HG03571 (cell line): ENCODE data around the gene TRIO.

Experiments used
- ATAC-seq: cut with Tn5 transposase; IDR thresholded peaks from one replicate; pipeline ENCODE4 v1.9.1; 2021; ENCODE audit not compliant: unreplicated experiment

TRIO gene

DNA sequence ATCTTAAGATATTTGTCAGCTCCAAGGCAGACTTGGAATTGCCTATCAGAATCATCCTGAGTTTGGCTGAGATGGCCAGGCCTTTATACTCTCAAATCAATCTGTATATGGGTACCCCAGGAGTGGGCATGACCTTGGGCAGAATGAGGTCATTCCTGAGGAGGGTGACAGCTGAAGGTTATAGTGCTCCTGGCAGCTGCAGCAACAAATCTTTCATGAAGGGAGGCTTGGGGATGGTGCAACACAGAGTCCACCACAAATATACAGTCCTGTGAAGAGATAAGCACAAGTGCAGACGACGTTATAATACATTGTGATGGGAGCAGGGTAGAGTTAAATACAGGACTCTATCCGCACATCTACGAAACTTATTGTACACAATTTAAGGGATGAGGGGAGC, 21.1 kb upstream of the TRIO start:
- ATAC-seq = no peak

DNA sequence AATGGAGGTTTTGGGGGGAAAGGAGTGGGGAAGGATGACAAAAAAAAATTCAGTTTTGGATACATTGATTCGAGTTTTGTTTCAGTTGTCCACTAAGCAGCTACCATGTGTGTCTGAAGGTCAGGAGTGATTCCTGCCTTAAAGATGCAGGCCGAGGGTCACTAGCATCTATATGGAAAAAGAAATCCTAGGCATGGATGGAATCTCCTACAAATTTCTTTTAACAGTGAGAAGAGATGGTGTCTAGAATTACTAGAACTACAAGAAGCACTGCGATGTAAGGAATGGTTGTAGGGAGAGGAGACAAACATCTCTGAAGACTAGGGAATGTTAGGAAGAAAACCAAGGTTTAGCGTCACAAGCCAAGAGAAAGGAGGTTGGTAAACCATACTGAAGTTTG, 19.6 kb upstream of the TRIO start:
- no peak for ATAC-seq

DNA sequence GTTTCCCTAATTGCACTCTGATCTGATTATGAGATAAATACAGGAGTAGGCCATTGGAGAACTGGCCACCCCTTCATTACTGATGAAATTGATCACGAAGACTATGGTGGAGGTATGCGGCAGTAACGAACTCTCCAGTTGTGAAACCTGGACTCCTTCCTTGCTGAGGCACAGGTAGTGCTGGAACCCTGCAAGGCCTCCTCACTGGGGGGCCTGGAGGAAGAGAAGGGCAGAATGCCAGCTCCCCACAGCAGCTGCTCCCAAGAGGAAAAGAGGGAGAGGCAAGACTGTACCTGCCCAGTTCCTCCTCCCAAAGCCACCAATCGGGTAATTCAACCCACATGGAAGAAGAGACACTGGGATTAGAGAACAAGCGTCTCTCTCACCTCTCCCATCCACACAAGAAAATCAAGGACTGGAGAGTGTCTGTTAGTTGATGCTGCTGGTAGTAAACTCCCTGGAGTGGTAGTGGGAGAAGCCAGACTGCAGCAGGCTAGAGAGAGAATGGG, 19.1 kb upstream of the TRIO start:
- ATAC-seq = no peak

DNA sequence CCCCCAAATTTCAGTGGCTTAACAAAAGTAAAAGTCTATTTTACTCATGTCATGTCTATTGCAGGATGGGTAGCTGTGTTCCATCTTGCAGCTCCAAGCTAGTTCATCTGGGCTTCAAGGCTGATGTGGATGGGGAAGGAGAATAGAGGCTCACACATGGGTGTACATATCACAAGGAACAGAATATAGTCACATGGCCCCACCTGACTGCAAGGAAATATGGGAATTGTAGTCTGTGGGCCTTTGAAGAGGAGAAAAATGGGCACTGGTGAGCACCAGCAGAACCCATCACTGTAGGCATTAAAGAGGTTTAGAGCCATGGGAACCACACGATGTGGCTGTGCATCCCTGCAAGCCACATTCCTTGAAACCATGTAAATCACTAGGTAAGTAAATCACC, 17.9 kb upstream of the TRIO start:
- ATAC-seq = no peak

DNA sequence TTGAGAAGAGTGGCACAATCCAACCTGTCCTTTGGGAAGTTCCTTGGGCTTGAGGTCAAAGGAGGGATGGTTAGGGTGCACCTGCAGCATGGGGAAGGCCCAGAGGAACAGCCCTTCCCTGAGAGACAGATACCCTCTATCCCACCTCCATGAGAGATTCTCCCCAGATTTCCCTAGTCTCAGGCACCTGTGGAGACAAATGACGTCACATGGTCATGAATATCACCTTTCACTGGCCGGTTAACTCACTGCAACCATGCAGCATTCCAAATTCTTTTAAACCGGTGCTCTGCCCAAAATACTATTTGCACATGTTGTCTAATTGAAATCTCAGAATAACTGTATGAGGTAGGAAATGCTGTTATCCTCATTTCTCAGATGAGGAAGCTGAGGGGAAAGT, 15.6 kb upstream of the TRIO start:
- ATAC-seq = no peak

DNA sequence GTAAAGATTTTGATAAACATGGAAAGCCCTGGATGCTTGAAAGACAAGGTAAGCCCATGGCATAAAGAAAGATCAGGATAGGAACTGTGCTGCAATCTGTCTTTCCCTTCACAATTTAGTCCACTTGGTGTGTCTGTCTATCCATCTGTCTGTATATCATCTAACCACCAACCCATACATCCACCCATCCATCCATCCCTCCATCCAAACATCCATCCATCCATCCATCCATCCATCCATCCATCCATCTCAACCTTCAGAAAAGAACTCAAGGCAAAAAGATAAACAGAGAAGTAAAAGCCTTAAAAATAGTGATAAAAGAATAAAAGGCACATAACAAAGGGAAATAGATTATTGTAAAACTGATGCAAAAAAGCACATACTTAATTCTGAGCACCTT, 15.1 kb upstream of the TRIO start:
- no peak for ATAC-seq

DNA sequence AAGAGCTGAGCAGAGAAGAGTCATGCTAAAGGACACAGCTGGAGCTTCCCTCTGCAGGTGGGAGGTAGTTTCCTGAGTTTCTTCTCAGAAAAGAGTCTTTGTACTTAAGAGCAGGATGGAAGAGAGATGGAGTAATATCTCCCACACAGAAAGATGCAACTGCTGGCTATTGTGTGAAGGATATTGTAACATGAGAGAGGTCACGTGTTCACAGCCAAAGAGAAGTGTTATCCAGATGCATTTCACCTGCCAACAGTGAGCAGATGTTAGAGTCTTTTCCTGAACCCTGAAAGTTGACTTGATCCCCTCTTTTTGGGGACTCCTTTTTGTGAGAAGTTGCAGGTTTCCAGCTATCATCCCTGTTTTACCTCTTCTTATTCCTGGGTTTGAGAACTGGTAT, 14.0 kb upstream of the TRIO start:
- ATAC-seq = no peak

DNA sequence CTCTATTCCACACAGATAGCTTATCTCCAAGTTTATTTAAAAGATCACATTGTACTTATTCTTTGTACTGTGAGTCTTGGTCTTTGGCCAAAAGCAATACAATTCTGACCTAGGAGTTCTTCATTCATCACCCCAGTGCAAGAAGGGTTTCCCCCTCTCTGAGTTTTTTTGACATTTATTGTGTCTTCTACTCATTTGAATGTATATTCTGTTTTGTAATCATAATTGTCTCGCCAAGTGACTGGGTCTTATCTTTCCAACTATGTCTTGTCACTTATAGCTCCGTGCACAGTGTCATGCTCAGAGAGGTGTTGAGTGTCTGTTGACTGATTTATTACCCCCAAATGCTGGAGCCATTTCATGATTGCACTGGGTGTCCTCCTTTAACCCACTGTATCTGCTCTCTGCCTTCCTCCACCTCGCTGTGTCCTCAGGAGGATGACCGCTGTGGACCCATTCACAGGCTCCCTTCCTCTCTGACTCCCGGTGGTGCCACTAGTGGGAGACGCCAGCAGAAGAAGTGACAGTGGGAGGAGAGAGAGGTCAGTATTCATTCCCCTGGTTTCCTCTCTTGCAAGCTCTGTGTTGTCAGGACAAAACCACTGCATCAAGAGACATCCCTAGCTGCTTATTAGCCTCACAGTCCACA, 11.2 kb upstream of the TRIO start:
- no peak for ATAC-seq

DNA sequence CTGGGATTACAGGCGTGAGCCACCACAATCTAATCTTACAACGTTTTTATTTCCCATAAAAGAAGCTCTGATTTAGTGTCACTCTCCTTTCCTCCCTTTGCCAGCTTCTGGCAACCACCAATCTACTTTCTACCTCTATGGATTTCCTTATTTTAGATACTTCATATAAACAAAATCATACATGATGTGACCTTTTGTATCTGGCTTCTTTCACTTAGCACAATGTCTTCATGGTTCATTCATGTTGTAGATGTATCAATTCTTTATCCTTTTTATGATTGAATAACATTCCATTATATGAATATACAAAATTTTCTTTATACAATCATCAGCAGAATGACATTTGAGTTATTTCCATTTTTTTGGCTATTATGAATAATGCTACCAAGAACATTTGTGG, 9.7 kb upstream of the TRIO start:
- ATAC-seq = no peak

DNA sequence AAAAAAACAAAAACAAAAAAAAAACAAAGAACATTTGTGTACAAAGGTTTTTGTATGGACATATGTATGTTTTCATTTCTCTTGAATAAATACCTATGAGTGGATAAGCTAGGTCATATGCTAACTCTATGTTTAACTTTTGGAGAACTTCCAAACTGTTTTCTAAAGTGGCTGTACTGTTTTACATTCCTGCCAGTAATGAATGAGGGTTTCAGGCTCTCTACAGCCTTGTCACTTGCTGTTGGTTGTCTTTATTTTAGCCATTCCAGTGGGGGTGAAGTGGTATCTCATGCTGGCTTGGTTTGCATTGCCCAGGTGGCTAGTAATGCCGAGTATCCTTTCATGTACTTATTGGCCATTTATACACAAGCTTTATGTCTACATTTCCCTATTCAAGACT, 9.1 kb upstream of the TRIO start:
- ATAC-seq = no peak

DNA sequence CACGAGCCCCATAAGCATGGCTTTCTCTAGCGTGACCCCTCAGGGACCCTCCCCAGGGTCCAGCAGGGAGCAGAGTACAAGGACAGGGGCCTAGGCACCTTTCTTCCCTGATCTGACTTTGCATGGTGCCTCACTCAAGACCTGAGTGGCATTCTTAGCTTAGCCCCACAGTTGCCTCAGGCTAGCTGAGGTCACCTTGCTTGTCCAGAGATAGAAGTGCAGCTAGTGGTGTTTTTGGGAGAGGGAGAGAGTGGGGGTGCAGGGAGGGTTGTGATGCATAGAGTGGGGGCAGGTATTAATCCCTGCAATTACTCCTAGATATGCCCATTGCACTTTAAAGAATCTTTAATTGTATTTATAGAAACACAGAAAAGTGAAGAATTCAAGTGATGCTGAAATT, 8.4 kb upstream of the TRIO start:
- no peak for ATAC-seq

DNA sequence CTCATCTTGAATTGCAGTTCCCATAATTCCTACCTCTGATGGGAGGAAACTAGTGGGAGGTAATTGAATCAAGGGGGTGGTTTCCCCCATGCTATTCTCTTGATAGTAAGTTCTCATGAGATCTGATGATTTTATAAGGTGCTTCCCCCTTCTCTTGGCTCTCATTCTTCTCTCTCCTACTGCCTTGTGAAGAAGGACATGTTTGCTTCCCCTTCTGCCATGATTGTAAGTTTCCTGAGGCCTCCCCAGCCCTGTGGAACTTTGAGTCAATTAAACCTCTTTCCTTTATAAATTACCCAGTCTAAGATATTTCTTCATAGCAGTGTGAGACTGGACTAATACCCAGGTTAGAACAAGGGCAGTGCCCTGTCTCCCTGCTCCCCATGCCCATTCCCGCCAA, 7.5 kb upstream of the TRIO start:
- no peak for ATAC-seq

DNA sequence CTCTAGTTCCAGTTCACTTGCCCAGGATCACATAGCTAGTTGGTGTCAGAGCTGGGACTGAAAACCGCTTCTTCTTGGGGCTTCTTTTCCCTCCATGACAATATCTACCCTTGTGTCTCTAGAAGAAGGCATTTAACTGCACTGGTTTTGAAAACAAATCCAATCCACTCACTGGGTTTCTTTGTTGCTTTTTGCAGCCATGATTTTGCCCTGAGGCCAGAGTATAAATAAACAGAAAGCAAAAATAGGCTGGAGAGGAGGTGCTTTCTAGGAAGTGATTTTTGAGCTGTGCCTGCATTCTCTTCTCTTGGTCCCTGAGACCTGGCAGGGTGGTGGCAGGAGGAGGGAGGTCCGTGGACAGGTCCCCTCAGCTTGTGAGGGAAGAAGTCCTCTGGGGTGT, 6.9 kb upstream of the TRIO start:
- no peak for ATAC-seq

DNA sequence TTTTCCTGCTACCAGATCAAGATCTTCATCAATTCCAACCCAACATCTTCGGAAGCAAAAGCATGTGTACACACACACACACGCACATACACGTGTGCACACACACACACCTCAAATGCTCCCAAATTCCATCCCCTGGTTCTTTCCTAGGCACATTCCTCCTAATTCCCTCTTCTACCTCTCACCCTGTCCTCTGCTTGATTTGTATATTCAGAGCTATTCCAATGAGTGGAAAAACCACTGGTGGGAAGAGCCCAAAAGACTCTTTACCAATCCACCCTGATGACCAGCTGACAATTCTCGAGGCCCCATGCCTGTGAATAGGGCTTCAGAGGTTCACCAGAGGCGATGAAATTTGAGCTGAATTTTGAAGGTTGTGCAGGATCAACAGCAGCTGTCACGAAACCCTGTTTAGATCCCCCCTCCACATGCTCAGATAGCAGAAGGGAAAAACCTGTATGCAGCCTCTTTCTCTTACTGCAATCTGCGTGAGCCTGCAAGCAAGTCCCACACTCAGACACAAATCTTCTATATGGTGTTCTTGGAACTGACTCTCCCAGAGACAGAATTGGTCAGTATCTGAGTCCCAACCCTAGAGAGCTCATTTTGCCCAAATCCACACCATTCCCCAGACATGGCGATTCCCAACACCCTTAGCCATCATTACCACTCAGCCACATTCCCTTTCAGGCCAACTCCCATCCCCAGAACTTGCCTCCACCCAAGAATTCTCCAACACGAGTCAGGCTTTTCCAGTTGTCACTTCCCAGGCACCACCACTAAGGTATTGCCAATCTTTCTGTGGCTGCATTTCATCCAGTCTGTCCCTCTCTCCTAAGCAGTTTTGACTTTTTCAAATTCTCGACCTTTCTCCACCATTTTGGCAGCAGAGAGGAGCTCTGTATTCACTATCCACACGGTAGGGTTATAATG, 4.3 kb upstream of the TRIO start:
- no peak for ATAC-seq

DNA sequence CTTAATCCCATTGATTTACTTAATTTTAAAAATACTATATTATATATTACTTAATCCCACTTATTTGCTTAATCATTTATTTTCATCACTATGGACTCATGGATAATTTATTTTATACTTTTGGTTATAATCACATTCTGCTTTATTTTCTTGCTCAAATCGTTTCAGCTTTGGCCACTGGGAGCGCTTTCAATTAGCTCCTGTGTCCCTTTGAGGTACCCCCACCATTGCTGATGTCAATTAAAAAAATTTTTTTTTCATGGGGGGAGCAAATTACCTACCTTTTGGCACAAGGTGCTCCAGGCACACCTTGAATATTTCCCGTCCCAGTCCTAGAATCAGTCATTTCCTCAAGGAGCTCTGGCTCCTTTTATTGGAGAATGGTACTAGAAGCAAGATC, 1.4 kb upstream of the TRIO start:
- ATAC-seq = no peak

DNA sequence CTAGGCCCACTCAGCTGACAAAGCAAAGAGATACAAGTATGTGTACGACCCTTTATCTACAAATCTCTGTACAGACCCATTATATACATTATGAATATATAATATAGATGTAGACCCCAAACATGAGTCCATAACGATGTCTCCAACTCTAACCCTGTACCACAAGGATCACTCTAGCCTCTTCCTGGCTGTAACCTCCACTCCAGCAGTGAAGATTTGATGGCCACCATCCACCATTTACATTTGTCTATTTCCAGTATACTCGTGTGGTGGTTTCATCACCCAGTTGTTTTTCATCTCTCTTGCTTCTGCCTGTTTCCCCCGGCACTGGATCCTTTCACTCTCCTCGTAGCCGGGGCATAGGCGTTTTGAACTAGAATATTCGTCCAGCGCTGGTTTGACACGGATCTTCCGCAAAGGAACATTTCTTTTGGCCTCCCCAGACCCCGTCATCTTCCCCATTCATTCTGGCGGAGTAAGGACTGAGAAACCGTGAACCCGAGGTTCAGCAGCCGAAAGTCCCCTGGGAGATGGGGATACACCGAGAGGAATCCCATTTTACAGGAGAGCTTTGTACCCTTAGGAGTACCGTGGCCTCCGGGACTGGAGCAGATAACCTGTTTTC, 828 bp upstream of the TRIO start:
- ATAC-seq = peak; percentile 1

DNA sequence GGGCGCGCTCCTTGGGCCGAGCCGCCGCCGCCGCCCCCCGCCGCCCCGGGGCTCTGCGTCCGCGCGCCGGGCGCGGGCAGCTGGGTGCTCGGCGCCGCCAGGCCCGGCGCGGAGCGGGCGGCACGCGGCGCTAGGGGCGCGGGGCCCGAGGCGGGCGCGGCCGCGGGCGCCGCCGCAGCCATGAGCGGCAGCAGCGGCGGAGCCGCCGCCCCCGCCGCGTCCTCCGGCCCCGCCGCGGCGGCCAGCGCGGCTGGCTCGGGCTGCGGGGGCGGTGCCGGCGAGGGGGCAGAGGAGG, 351 bp downstream of the TRIO start:
- peak; percentile 2 for ATAC-seq

DNA sequence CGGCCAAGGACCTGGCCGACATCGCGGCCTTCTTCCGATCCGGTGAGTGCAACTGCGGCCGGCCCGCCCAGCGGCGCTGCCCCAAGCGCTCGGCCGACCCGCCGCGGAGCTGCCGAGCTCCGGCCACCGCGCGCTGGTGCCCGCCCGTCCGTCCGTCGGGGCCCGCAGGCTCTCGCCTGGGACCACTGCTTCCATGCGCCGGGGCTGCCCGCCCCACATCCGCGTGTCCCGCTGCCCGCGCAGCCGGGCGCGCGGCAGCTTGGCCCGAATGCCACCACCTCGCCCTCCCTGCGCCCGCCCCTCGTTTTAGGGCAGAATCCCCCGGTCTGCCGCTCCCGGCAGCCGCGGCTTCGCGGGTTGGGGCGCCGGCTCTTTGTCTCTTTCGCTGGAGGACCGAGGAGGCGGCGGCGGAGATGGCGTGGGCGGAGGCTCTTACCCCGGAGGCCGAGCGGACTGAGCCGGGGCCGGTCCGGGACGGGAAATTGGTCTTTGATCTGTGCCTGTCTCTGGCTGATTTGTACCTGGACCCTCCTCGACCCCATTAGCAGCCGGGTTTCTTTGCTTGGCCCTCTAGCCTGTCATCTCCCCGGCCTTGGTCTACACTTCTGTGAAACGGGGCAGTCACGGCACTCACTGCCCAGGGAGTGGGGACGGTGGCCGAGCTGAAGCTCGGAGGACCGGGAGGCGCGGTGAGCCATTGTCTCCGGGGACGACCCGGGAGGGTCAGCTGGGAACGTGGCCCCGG, 871 bp downstream of the TRIO start:
- peak; percentile 6 for ATAC-seq

DNA sequence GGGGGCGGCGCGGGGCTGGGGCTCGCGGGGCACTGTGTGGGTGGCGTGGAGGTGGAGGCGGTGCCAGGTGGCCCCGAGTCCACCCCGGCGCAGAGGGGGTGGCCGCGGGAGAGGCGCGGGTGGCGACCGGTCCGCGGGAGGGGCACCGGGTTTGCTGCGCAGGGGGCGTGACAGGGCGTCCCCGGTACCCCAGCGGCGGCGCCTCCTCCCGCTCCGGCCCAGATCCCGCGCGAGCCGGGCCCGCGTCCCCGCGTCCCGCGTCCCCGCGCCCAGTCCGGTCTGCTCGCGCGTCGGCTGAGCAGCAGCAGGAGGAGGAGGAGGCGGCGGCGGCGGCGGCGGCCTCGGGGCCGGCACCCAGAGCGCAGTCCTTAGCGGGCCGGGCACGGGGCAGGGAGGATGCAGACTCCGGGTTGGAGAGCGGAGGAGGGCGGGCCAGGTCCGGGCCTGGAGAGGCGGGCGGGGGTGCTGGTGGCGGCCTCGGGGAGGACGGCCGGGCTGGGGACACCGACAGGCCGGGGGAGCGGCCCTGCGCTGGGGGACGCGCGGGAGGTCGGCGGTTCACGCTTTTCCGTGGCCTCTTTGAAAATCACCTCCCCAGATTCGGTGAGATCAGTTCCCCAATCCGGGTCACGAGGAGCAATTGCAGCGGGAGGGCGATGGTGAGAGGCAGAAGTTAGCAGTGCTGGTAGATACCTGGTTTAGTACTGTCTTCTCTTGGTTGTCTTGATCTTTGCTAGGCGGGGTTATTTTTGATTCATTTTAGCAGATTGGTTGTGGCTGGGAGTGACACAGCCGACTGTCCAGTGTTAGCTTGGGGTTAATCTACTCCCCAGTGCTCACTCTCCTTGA, 1.7 kb downstream of the TRIO start:
- ATAC-seq = peak; percentile 48
